ENCODE data around the gene ST3GAL6.
A peak's percentile ranks its signal among the peaks of the same experiment; 100 is the strongest.

Gene ST3GAL6

DNA sequence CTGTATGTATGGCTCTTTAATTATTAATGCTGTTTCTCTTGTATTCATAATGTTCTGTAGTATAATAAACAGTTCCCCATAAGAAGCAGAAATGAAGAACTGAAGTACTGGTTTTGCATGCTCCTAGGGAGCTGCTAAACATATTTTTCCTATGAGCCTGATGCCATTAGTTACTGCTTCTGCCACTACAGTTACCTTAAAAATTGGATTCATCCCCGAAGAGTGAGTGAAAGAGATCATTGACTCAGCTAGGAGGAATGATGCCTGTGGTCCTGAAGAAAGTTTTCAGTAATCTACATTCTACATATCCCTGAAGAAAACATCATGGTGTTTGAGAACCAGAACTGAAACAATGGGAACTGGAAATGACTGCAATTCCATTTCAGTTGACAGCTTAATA, 37.1 kb upstream of the ST3GAL6 start:
- TF ChIP-seq, protein P1, sequence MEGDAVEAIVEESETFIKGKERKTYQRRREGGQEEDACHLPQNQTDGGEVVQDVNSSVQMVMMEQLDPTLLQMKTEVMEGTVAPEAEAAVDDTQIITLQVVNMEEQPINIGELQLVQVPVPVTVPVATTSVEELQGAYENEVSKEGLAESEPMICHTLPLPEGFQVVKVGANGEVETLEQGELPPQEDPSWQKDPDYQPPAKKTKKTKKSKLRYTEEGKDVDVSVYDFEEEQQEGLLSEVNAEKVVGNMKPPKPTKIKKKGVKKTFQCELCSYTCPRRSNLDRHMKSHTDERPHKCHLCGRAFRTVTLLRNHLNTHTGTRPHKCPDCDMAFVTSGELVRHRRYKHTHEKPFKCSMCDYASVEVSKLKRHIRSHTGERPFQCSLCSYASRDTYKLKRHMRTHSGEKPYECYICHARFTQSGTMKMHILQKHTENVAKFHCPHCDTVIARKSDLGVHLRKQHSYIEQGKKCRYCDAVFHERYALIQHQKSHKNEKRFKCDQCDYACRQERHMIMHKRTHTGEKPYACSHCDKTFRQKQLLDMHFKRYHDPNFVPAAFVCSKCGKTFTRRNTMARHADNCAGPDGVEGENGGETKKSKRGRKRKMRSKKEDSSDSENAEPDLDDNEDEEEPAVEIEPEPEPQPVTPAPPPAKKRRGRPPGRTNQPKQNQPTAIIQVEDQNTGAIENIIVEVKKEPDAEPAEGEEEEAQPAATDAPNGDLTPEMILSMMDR (IDR thresholded peaks at IDR 0.05; ENCODE audit: borderline replicate concordance, control extremely low read depth, extremely low read depth, insufficient read depth, missing control alignments), result no peak
- no peak for DNase-seq (ENCODE audit: low spot score)
- in situ Hi-C loops (cut with MboI; ENCODE audit: low sequenced_read_pairs, unreplicated experiment), result no loop called here

DNA sequence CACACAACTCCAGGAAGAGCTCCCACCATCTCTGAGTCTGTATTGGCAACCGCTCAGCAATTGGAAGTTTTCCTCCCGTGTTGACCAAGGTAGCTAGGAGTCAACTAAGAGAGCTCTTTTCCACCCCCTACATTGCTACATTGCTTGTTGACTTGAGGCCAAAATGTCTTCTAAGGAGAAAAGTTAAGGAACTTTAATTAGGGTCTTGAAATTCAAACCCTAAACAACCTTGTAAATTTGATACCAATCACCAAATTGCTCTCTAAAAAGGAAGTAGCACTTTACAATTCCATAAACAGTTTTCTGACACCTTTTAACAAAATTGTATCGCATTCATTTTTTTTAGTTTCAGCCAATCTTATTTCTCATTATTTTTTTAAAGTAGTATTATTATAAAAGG, 35.5 kb upstream of the ST3GAL6 start:
- TF ChIP-seq, protein P1 (IDR thresholded peaks at IDR 0.05; ENCODE audit: borderline replicate concordance, control extremely low read depth, extremely low read depth, insufficient read depth, missing control alignments), result no peak
- in situ Hi-C loops (cut with MboI; ENCODE audit: low sequenced_read_pairs, unreplicated experiment), result no loop called here
- DNase-seq (ENCODE audit: low spot score), result no peak

- in situ Hi-C loops (cut with MboI; ENCODE audit: low sequenced_read_pairs, unreplicated experiment), result no loop called here
- DNase-seq (ENCODE audit: low spot score), result no peak
- TF ChIP-seq, protein P1 (IDR thresholded peaks at IDR 0.05; ENCODE audit: borderline replicate concordance, control extremely low read depth, extremely low read depth, insufficient read depth, missing control alignments), result no peak
Observed at GRCh38 chr3:98728672-98729071, 34.5 kb upstream of the ST3GAL6 start.

DNA sequence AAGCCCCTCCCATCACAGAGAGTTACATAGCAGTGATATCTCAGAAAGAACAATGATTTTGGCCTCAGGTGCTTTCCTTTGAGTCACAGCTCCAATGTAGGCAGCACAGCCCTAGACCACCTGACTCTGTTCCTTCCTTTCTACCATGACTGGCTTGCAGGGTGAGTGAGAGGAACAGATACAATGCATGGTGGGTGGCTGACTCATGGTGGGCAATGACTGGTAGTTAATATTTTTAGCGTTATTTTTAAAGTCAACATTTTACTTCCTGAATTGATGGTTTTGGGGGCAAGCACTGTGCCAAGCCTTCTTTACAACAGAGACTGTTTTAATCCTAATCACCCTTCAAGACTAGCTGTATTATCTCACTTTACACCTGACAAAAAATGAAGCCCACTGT, 32.8 kb upstream of the ST3GAL6 start:
- TF ChIP-seq, protein P1 (IDR thresholded peaks at IDR 0.05; ENCODE audit: borderline replicate concordance, control extremely low read depth, extremely low read depth, insufficient read depth, missing control alignments), result no peak
- DNase-seq (ENCODE audit: low spot score), result peak; percentile 75
- in situ Hi-C loops (cut with MboI; ENCODE audit: low sequenced_read_pairs, unreplicated experiment), result no loop called here

GRCh38 chr3:98730886-98731537, 32.1 kb upstream of the ST3GAL6 start:
- no peak for DNase-seq (ENCODE audit: low spot score)
- in situ Hi-C loops (cut with MboI; ENCODE audit: low sequenced_read_pairs, unreplicated experiment), result no loop called here
- TF ChIP-seq, protein P1 (IDR thresholded peaks at IDR 0.05; ENCODE audit: borderline replicate concordance, control extremely low read depth, extremely low read depth, insufficient read depth, missing control alignments), result no peak

DNA sequence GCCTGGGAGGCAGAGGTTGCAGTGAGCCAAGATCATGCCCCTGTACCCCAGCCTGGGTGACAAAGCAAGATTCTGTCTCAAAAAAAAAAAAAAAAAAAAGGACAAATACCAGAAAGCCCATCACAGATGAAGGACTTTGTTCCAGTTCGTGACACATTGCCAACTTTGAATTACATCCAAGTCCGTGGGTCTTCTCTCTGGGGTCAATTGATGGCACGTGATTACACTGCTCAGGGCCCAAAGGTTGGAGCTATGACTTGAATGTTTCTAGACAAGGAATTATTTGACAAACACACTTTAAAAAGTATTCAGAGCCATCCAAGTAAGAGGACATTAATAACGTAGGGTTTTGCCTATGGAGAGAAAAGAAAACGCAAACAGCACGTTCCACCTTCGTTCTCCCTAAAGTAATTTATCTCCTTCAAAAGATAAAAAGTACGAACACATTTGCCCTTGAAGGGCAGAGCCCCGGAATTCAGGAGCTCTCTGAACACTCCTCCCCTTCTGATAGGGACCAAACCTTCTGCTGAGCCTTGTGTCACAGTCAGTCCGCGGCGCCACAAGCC, 31.3 kb upstream of the ST3GAL6 start:
- in situ Hi-C loops (cut with MboI; ENCODE audit: low sequenced_read_pairs, unreplicated experiment), result no loop called here
- DNase-seq (ENCODE audit: low spot score), result peak; percentile 72

More for the DNA sequence above, 31.3 kb upstream of the ST3GAL6 start:
- TF ChIP-seq, protein P1 (IDR thresholded peaks at IDR 0.05; ENCODE audit: borderline replicate concordance, control extremely low read depth, extremely low read depth, insufficient read depth, missing control alignments), result no peak

Data from GM13976 (cell line).